Smooth muscle cell (in vitro differentiated cells): ENCODE data around the gene SNU13. TPM values are rescaled to one million over a fixed set of nuclear protein-coding genes. Genes with fewer than 3 reads are reported as not detected.

Experiments used
- DNase-seq: peaks from one replicate; lab custom pipeline; 2025; ENCODE audit not compliant: unreplicated experiment; lab: John Stamatoyannopoulos, UW
- H2AFZ ChIP-seq: fragments of 200-600 bp; sonication (generic); 2 replicates; pipeline ENCODE4 v1.6.0; 2016; ENCODE audit warnings: antibody characterized with exemption, low read depth, mild to moderate bottlenecking
- H3F3A ChIP-seq: fragments of 200-600 bp; sonication (generic); 2 replicates; pipeline ENCODE4 v1.6.0; 2017; ENCODE audit warnings: antibody characterized with exemption, low read depth
- H3K27ac ChIP-seq: fragments of 200-600 bp; sonication (generic); 2 replicates; pipeline ENCODE4 v1.5.1; 2016; ENCODE audit warnings: low read depth, mild to moderate bottlenecking
- H3K27me3 ChIP-seq: fragments of 200-600 bp; sonication (generic); 2 replicates; pipeline ENCODE4 v1.6.1; 2016; ENCODE audit warnings: low read depth, mild to moderate bottlenecking
- H3K36me3 ChIP-seq: fragments of 200-600 bp; sonication (generic); 2 replicates; pipeline ENCODE4 v1.5.1; 2016; ENCODE audit warnings: low read depth
- H3K4me1 ChIP-seq: fragments of 200-600 bp; sonication (generic); 2 replicates; pipeline ENCODE4 v1.5.1; 2016; ENCODE audit warnings: low read depth
- H3K4me2 ChIP-seq: fragments of 200-600 bp; sonication (generic); 2 replicates; pipeline ENCODE4 v1.6.0; 2016; ENCODE audit warnings: mild to moderate bottlenecking
- H3K4me3 ChIP-seq: fragments of 200-600 bp; sonication (generic); 2 replicates; pipeline ENCODE4 v1.5.1; 2016; ENCODE audit warnings: mild to moderate bottlenecking
- H3K79me2 ChIP-seq: fragments of 200-600 bp; sonication (generic); 2 replicates; pipeline ENCODE4 v1.6.0; 2016; ENCODE audit warnings: low read depth, mild to moderate bottlenecking
- H3K9ac ChIP-seq: fragments of 200-600 bp; sonication (generic); 2 replicates; pipeline ENCODE4 v1.6.0; 2016; ENCODE audit warnings: low read depth
- H3K9me3 ChIP-seq: fragments of 200-600 bp; sonication (generic); replicated peaks from 2 replicates; pipeline ENCODE4 v1.5.1; 2016; ENCODE audit warnings: low read depth
- H4K20me1 ChIP-seq: fragments of 200-600 bp; sonication (generic); 2 replicates; pipeline ENCODE4 v1.6.0; 2016; ENCODE audit warnings: low read depth
- WGBS: methylation state at CpG from one replicate; pipeline ENCODE4 v1.1.7; 2016; ENCODE audit warnings: low lambda C conversion rate; 5-methylcytosine and 5-hydroxymethylcytosine counted together
- polyA plus RNA-seq: library from polyadenylated mRNA; unstranded; fragments of >200 nt; fragmentation: Nextera tagmentation; extraction: Ambion mirVana; gene quantifications from 2 replicates; pipeline ENCODE4 v1.2.1, GENCODE V29; 2016
- total RNA-seq: library from RNA; depleted of rRNA; stranded (reverse); fragments of >200 nt; gene quantifications from 2 replicates; pipeline ENCODE4 v1.2.3, GENCODE V29; 2014
- TF ChIP-seq, protein P1 (sequence below): fragments of 200-600 bp; sonication (generic); IDR thresholded peaks from 2 replicates; pipeline ENCODE4 v1.5.1; 2017; ENCODE audit warnings: borderline replicate concordance, mild to moderate bottlenecking, antibody characterized with exemption; ENCODE audit not compliant: insufficient read depth, poor library complexity, severe bottlenecking

The SNU13 gene
- total and polyA plus RNA-seq, 2 experiments from 2014 or later = 142 to 250 TPM

DNA sequence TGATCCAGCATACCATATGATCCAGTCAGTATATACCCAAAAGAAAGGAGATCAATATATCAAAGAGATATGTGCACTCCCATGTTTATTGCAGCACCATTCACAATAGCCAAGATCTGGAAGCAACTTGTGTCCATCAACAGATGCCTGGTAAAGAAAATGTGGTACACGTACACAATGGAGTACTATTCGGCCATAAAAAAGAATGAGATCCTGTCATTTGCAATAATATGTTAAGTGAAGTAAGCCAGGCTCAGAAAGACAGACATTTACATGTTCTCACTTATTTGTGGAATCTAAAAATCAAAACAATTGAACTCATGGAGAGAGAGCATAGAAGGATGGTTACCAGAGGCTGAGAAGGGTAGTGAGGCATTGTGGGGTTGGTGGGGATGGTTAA, 27.0 kb downstream of the SNU13 start:
- no peaks in the 10 kb centered on the region for H3K79me2 ChIP-seq
- no peaks in the 10 kb centered on the region for H3K27me3 ChIP-seq
- H3K9ac ChIP-seq = no peak overlapping the region
- no peak overlapping the region for H3K4me3 ChIP-seq
- no peak overlapping the region for H3K27ac ChIP-seq
- 99% methylated on average over 2 of the region's 2 CpGs for WGBS
- TF ChIP-seq, protein P1, sequence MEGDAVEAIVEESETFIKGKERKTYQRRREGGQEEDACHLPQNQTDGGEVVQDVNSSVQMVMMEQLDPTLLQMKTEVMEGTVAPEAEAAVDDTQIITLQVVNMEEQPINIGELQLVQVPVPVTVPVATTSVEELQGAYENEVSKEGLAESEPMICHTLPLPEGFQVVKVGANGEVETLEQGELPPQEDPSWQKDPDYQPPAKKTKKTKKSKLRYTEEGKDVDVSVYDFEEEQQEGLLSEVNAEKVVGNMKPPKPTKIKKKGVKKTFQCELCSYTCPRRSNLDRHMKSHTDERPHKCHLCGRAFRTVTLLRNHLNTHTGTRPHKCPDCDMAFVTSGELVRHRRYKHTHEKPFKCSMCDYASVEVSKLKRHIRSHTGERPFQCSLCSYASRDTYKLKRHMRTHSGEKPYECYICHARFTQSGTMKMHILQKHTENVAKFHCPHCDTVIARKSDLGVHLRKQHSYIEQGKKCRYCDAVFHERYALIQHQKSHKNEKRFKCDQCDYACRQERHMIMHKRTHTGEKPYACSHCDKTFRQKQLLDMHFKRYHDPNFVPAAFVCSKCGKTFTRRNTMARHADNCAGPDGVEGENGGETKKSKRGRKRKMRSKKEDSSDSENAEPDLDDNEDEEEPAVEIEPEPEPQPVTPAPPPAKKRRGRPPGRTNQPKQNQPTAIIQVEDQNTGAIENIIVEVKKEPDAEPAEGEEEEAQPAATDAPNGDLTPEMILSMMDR = no peak
- H3K4me1 ChIP-seq = no peaks in the 10 kb centered on the region
- peaks cover 23% of the 10 kb centered on the region for H3F3A ChIP-seq
- no peak overlapping the region for H2AFZ ChIP-seq
- H3K9me3 ChIP-seq = no peaks in the 10 kb centered on the region
- H4K20me1 ChIP-seq = peaks cover 8% of the 10 kb centered on the region
- H3K36me3 ChIP-seq = peaks cover 27% of the 10 kb centered on the region
- no peak for DNase-seq
- H3K4me2 ChIP-seq = no peak overlapping the region

- Histone ChIP-seq H3K36me3 (peaks cover 30% of the 10 kb centered on the region), H3K4me3 (no peak overlapping the region), H3K79me2 (no peaks in the 10 kb centered on the region), H3F3A (peaks cover 23% of the 10 kb centered on the region), H3K4me2 (no peak overlapping the region), H3K4me1 (no peaks in the 10 kb centered on the region), H3K27me3 (no peaks in the 10 kb centered on the region), H3K9ac (no peak overlapping the region), H3K9me3 (no peaks in the 10 kb centered on the region), H3K27ac (no peak overlapping the region), H2AFZ (no peak overlapping the region), H4K20me1 (peaks cover 8% of the 10 kb centered on the region)
- TF ChIP-seq, protein P1 = no peak
- 94% methylated on average over 3 of the region's 3 CpGs for WGBS
- no peak for DNase-seq
Observed at GRCh38 chr22:41661088-41661487, 27.6 kb downstream of the SNU13 start.

GRCh38 chr22:41660416-41660815, 28.3 kb downstream of the SNU13 start:
- Histone ChIP-seq H3K27ac (no peak overlapping the region), H3K4me1 (no peaks in the 10 kb centered on the region), H3K4me3 (no peak overlapping the region), H3F3A (peaks cover 23% of the 10 kb centered on the region), H3K79me2 (no peaks in the 10 kb centered on the region), H3K9me3 (no peaks in the 10 kb centered on the region), H2AFZ (no peak overlapping the region), H3K27me3 (no peaks in the 10 kb centered on the region), H3K9ac (no peak overlapping the region), H3K36me3 (peaks cover 30% of the 10 kb centered on the region), H3K4me2 (no peak overlapping the region), H4K20me1 (peaks cover 8% of the 10 kb centered on the region)
- WGBS = 96% methylated on average over 3 of the region's 3 CpGs
- TF ChIP-seq, protein P1 = no peak
- no peak for DNase-seq

GRCh38 chr22:41659941-41660340, 28.7 kb downstream of the SNU13 start:
- peaks cover 8% of the 10 kb centered on the region for H4K20me1 ChIP-seq
- no peak for DNase-seq
- TF ChIP-seq, protein P1 = no peak
- no peak overlapping the region for H3K27ac ChIP-seq
- no peak overlapping the region for H3K9ac ChIP-seq
- peaks cover 34% of the 10 kb centered on the region for H3K36me3 ChIP-seq
- no peaks in the 10 kb centered on the region for H3K79me2 ChIP-seq
- no peak overlapping the region for H3K4me2 ChIP-seq
- 90% methylated on average over 1 of the region's 1 CpG for WGBS
- H3K4me3 ChIP-seq = no peak overlapping the region
- no peaks in the 10 kb centered on the region for H3K27me3 ChIP-seq
- no peaks in the 10 kb centered on the region for H3K4me1 ChIP-seq
- peaks cover 23% of the 10 kb centered on the region for H3F3A ChIP-seq
- H2AFZ ChIP-seq = no peak overlapping the region
- no peaks in the 10 kb centered on the region for H3K9me3 ChIP-seq
